OCI-LY3 (cell line): ENCODE measurements around the gene TGM4.

Experiments
- CTCF ChIP-seq: fragments of 200-600, 300-600 bp; sonication (generic); IDR thresholded peaks from 2 replicates; pipeline ENCODE4 v1.5.1; 2014; ENCODE audit warnings: antibody characterized with exemption, low read length, low read depth
- EZH2phosphoT487 ChIP-seq: fragments of 200-600 bp; shearing (Covaris generic); IDR thresholded peaks from 2 replicates; pipeline ENCODE4 v1.6.1; 2018; ENCODE audit warnings: antibody characterized with exemption, mixed run types, low read depth

GRCh38 chr3:44954304-44954703, 79.9 kb downstream of the TGM4 start:
- TF ChIP-seq CTCF (no peak), EZH2phosphoT487 (no peak)
